Glutamatergic neuron (in vitro differentiated cells): ENCODE measurements around the gene JAK3. TPM values are rescaled to one million over a fixed set of nuclear protein-coding genes. Genes with fewer than 3 reads are reported as not detected.
A peak's percentile ranks its signal among the peaks of the same experiment; 100 is the strongest.

Experiments
- DNase-seq: peaks from one replicate; pipeline ENCODE4 v3.0.0; 2022
- H3K27ac Mint-ChIP-seq: one replicate; pipeline ENCODE4 v1.8.0; 2020; ENCODE audit warnings: mild to moderate bottlenecking, mixed read lengths, inconsistent platforms; ENCODE audit not compliant: unreplicated experiment
- H3K27me3 Mint-ChIP-seq: one replicate; pipeline ENCODE4 v1.8.0; 2020; ENCODE audit warnings: mild to moderate bottlenecking, moderate library complexity, mixed read lengths, inconsistent platforms; ENCODE audit not compliant: unreplicated experiment
- H3K36me3 Mint-ChIP-seq: one replicate; pipeline ENCODE4 v1.8.0; 2020; ENCODE audit warnings: mild to moderate bottlenecking, mixed read lengths, inconsistent platforms; ENCODE audit not compliant: unreplicated experiment
- H3K4me1 Mint-ChIP-seq: one replicate; pipeline ENCODE4 v1.8.0; 2020; ENCODE audit warnings: mild to moderate bottlenecking, low read depth, mixed read lengths, inconsistent platforms; ENCODE audit not compliant: unreplicated experiment
- H3K4me3 Mint-ChIP-seq: one replicate; pipeline ENCODE4 v1.8.0; 2020; ENCODE audit warnings: mild to moderate bottlenecking, mixed read lengths, inconsistent platforms; ENCODE audit not compliant: unreplicated experiment
- H3K9me3 Mint-ChIP-seq: one replicate; pipeline ENCODE4 v1.8.0; 2020; ENCODE audit warnings: mild to moderate bottlenecking, moderate library complexity, mixed read lengths, inconsistent platforms; ENCODE audit not compliant: unreplicated experiment
- CTCF ChIP-seq: fragments of 200-600 bp; sonication (generic); IDR thresholded peaks from one replicate; pipeline ENCODE4 v1.5.0; 2021; ENCODE audit not compliant: partially characterized antibody, unreplicated experiment
- total RNA-seq: library from RNA; stranded (reverse); fragmentation: NEBNext Ultra II Directional; extraction: Animal tissue kit (Norgen Biotek cat#: 25700); gene quantifications from one replicate; pipeline ENCODE4 v1.2.1, GENCODE V29; 2021; ENCODE audit not compliant: unreplicated experiment

Gene JAK3
- total RNA-seq, 1 donor from 2014 or later = 1.3 TPM

GRCh38 chr19:17775991-17776803 is 71.6 kb downstream of the JAK3 start:
- Mint-ChIP-seq H3K9me3 (peaks cover 5% of the 10 kb centered on the region), H3K4me1 (peaks cover 2% of the 10 kb centered on the region), H3K27ac (peak overlapping the region; percentile 22), H3K4me3 (no peak overlapping the region), H3K36me3 (peaks cover 6% of the 10 kb centered on the region), H3K27me3 (peaks cover 3% of the 10 kb centered on the region)
- DNase-seq = no peak
- no peak for TF ChIP-seq CTCF

GRCh38 chr19:17775245-17775927 is 72.4 kb downstream of the JAK3 start:
- TF ChIP-seq CTCF = peak; percentile 66
- H3K4me1 Mint-ChIP-seq = peaks cover 2% of the 10 kb centered on the region
- peak; percentile 71 for DNase-seq
- peaks cover 3% of the 10 kb centered on the region for H3K27me3 Mint-ChIP-seq
- peaks cover 5% of the 10 kb centered on the region for H3K9me3 Mint-ChIP-seq
- H3K36me3 Mint-ChIP-seq = peaks cover 6% of the 10 kb centered on the region
- H3K4me3 Mint-ChIP-seq = no peak overlapping the region
- no peak overlapping the region for H3K27ac Mint-ChIP-seq

Other genes starting within 250 kb of the JAK3 start
- gene UNC13A, start 159.6 kb downstream of the JAK3 start, total RNA-seq = 79.7 TPM
- 111 TPM for gene MAP1S, start 128.5 kb downstream of the JAK3 start, total RNA-seq
- 45.2 TPM for gene FCHO1, start 96.5 kb downstream of the JAK3 start, total RNA-seq
- not detected for gene B3GNT3, start 52.8 kb downstream of the JAK3 start, total RNA-seq
- not detected for gene INSL3, start 26.5 kb downstream of the JAK3 start, total RNA-seq
- gene RPL18A, start 11.9 kb upstream of the JAK3 start, total RNA-seq = 1,135 TPM
- gene SLC5A5, start 24.0 kb upstream of the JAK3 start, total RNA-seq = 4.3 TPM
- gene CCDC124, start 85.0 kb upstream of the JAK3 start, total RNA-seq = 87.9 TPM
- gene KCNN1, start 119.1 kb upstream of the JAK3 start, total RNA-seq = 91.1 TPM
- 4.0 TPM for gene ARRDC2, start 160.2 kb upstream of the JAK3 start, total RNA-seq
- gene IL12RB1, start 239.0 kb upstream of the JAK3 start, total RNA-seq = not detected
- 16.6 TPM for gene MAST3, start 249.8 kb upstream of the JAK3 start, total RNA-seq